Measurements from ENCODE around the gene TSTD1.

The TSTD1 gene

GRCh38 chr1:161038523-161039153, at the start of gene TSTD1:
Gene TSTD1 (minus strand): TSS chr1:161038964. CDS start chr1:161038889, 75 bp downstream.
- DNase-seq: peak; percentile 88

- DNase-seq: no peak
Measured at GRCh38 chr1:161086457-161086856, 47.7 kb upstream of the TSTD1 start.

GRCh38 chr1:161085165-161085564, 46.4 kb upstream of the TSTD1 start:
- DNase-seq: no peak

GRCh38 chr1:161084597-161084988, 45.8 kb upstream of the TSTD1 start:
- no peak for DNase-seq

- DNase-seq: no peak
Measured at GRCh38 chr1:161083748-161084596, 45.2 kb upstream of the TSTD1 start.

GRCh38 chr1:161082996-161083747, 44.4 kb upstream of the TSTD1 start:
- no peak for DNase-seq

- DNase-seq: no peak
Measured at GRCh38 chr1:161082483-161082882, 43.7 kb upstream of the TSTD1 start.

- DNase-seq: no peak
Measured at GRCh38 chr1:161081519-161081918, 42.8 kb upstream of the TSTD1 start.

- no peak for DNase-seq
Measured at GRCh38 chr1:161080441-161081405, 42.0 kb upstream of the TSTD1 start.

- DNase-seq: no peak
Measured at GRCh38 chr1:161079436-161080110, 40.8 kb upstream of the TSTD1 start.

- no peak for DNase-seq
Measured at GRCh38 chr1:161077426-161077825, 38.7 kb upstream of the TSTD1 start.

GRCh38 chr1:161076410-161076809, 37.6 kb upstream of the TSTD1 start:
- no peak for DNase-seq

GRCh38 chr1:161074676-161075368, 36.1 kb upstream of the TSTD1 start:
- DNase-seq: peak; percentile 18

- no peak for DNase-seq
Measured at GRCh38 chr1:161073474-161074121, 34.8 kb upstream of the TSTD1 start.

- no peak for DNase-seq
Measured at GRCh38 chr1:161072751-161073449, 34.1 kb upstream of the TSTD1 start.

GRCh38 chr1:161071886-161072371, 33.2 kb upstream of the TSTD1 start:
- DNase-seq: peak; percentile 8

- DNase-seq: no peak
Measured at GRCh38 chr1:161070761-161071160, 32.0 kb upstream of the TSTD1 start.

GRCh38 chr1:161069731-161070270, 31.0 kb upstream of the TSTD1 start, which contains the start of gene ARHGAP30:
Gene ARHGAP30 (minus strand): TSS chr1:161069891. CDS start chr1:161069624, 267 bp downstream.
- DNase-seq: no peak

- no peak for DNase-seq
Measured at GRCh38 chr1:161069241-161069640, 30.5 kb upstream of the TSTD1 start.

Measured in NCI-H345 (cell line).